ENCODE measurements around the gene SHC2. TPM values are rescaled to one million over a fixed set of nuclear protein-coding genes. Genes with fewer than 3 reads are reported as not detected.

The SHC2 gene
- total and polyA plus RNA-seq, 2 of the 13 experiments (the other 11 are each of a cell fraction or from before 2014, with no cell fraction given): 9.0 to 18.3 TPM

- 0 out of 2 replicates have a peak, but pooled peaks have one; percentile 17 for TF ChIP-seq ZFX (CRISPR knock-in tag; IDR thresholded peaks at IDR 0.05; ENCODE audit: low read depth)
- TF ChIP-seq ZNF547 (CRISPR knock-in tag; IDR thresholded peaks at IDR 0.05): peak; percentile 56; the same call in 1 of the 2 replicates
- peak; percentile 47; the same call in 1 of the 2 replicates for TF ChIP-seq UBTF (CRISPR knock-in tag; IDR thresholded peaks at IDR 0.05)
- TF ChIP-seq NFE2 (CRISPR knock-in tag; IDR thresholded peaks at IDR 0.05): no peak
- no peak for TF ChIP-seq ZNF546 (CRISPR knock-in tag; conservative IDR thresholded peaks at IDR 0.05)
- TF ChIP-seq BCL3 (CRISPR knock-in tag; IDR thresholded peaks at IDR 0.05): 0 out of 2 replicates have a peak, but pooled peaks have one; percentile 38
- 0 out of 2 replicates have a peak, but pooled peaks have one; percentile 27 for TF ChIP-seq THAP8 (CRISPR knock-in tag; IDR thresholded peaks at IDR 0.05; ENCODE audit: borderline replicate concordance)
- Histone ChIP-seq H3K27ac (ENCODE audit: extremely low read length, insufficient read depth, low read length) (no peak overlapping the region), H3K4me1 (ENCODE audit: insufficient read depth, low read length) (no peaks in the 10 kb centered on the region), H3K9me3 (ENCODE audit: low read length) (no peaks in the 10 kb centered on the region), H3K36me3 (replicated peaks in 1 of 2; ENCODE audit: control insufficient read depth in 1 of 2, insufficient read depth in 2 of 2, low read length in 2 of 2) (no peaks in the 10 kb centered on the region), H4K20me1 (ENCODE audit: insufficient read depth, low read length) (no peaks in the 10 kb centered on the region), H3K27me3 (ENCODE audit: control insufficient read depth in 1 of 2, insufficient read depth in 2 of 2, low read length in 2 of 2) (peaks cover 5 to 31% of the 10 kb centered on the region in 2 experiments; a peak in 4 of 5 replicates), H3K4me2 (ENCODE audit: low read depth, low read length) (no peak overlapping the region), H3K79me2 (ENCODE audit: insufficient read depth, low read length) (no peaks in the 10 kb centered on the region), H3K4me3 (replicated peaks in 1 of 3; ENCODE audit: insufficient read depth in 1 of 3, low read depth in 2 of 3, low read length in 3 of 3) (no peak overlapping the region), H2AFZ (ENCODE audit: low read length) (no peak overlapping the region), H3K9ac (ENCODE audit: insufficient read depth, low read depth, low read length) (no peak overlapping the region)
- BruUV-seq (replicated peaks): no TSS peak
- ATAC-seq: peak; percentile 68
- ChIA-PET CTCF (ENCODE audit: low intra/inter-chr PET ratio, low total read pairs) (no interaction called here), POLR2A (no interaction called here)
- no peak for DNase-seq (ENCODE audit: low spot score)
- WGBS (ENCODE audit: low lambda C conversion rate): 67% methylated on average over 22 of the region's 57 CpGs
- in situ Hi-C loops (cut with HindIII; ENCODE audit: extremely low pct_ligation_motif_present, low pct_unique_long_range_greater_than_20kb) (no loop called here), intact Hi-C loops (cut with micrococcal nuclease; ENCODE audit: unreplicated experiment) (no loop called here)
- no peak for FAIRE-seq
Measured at GRCh38 chr19:474126-475078, 13.6 kb upstream of the SHC2 start.
